ENCODE results near the gene ANXA10.
A peak's percentile ranks its signal among the peaks of the same experiment; 100 is the strongest.

ANXA10 gene

DNA sequence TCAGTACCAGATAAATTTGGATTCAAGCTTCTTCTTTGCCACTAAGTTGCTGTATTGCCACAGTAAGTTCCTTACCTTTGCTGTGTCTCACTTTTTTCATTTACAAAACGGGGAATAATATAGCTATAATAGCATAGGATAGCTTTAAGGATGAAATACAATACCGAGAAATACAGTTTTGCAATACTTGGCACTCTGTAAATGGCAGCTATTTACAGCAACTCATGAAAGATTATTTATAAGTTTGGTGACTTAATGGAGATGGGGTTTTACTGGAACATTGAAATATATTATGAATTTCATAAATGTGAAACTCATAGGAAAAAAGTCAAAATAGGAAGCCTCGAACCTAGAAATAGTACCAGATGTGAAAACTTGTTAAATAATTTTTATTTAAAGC lies 27.6 kb downstream of the ANXA10 start:
- no peak overlapping the region for H3K4me3 ChIP-seq (ENCODE audit: low read depth, low read length)
- POLR2A ChIA-PET = no interaction called here
- DNase-seq (ENCODE audit: low read depth, low spot score) = no peak
- TF ChIP-seq, protein P1, sequence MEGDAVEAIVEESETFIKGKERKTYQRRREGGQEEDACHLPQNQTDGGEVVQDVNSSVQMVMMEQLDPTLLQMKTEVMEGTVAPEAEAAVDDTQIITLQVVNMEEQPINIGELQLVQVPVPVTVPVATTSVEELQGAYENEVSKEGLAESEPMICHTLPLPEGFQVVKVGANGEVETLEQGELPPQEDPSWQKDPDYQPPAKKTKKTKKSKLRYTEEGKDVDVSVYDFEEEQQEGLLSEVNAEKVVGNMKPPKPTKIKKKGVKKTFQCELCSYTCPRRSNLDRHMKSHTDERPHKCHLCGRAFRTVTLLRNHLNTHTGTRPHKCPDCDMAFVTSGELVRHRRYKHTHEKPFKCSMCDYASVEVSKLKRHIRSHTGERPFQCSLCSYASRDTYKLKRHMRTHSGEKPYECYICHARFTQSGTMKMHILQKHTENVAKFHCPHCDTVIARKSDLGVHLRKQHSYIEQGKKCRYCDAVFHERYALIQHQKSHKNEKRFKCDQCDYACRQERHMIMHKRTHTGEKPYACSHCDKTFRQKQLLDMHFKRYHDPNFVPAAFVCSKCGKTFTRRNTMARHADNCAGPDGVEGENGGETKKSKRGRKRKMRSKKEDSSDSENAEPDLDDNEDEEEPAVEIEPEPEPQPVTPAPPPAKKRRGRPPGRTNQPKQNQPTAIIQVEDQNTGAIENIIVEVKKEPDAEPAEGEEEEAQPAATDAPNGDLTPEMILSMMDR (IDR thresholded peaks at IDR 0.05; ENCODE audit: insufficient read depth, low read length, missing control alignments) = no peak
- CTCF ChIA-PET = no interaction called here

DNA sequence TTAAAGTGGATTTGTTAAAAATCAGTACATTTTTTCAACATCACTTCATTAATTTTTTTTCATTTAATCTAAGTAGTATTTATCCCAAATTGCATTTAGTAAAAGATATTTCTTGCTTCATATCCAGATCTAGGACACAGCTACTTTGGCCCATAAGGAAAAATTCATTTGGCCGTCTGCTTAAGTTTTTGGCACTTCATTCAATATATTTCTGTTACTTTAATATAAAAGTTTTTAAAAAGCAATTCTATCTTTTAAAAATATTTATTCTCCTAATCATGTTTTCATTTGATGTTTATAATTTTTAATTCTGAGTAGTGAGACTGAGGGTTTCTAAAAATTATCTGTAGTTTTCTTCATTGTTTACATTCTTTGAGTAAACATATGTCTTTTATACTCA lies 28.5 kb downstream of the ANXA10 start:
- DNase-seq (ENCODE audit: low read depth, low spot score) = no peak
- CTCF ChIA-PET = no interaction called here
- no peak overlapping the region for H3K4me3 ChIP-seq (ENCODE audit: low read depth, low read length)
- TF ChIP-seq, protein P1 (IDR thresholded peaks at IDR 0.05; ENCODE audit: insufficient read depth, low read length, missing control alignments) = no peak
- POLR2A ChIA-PET = no interaction called here

DNA sequence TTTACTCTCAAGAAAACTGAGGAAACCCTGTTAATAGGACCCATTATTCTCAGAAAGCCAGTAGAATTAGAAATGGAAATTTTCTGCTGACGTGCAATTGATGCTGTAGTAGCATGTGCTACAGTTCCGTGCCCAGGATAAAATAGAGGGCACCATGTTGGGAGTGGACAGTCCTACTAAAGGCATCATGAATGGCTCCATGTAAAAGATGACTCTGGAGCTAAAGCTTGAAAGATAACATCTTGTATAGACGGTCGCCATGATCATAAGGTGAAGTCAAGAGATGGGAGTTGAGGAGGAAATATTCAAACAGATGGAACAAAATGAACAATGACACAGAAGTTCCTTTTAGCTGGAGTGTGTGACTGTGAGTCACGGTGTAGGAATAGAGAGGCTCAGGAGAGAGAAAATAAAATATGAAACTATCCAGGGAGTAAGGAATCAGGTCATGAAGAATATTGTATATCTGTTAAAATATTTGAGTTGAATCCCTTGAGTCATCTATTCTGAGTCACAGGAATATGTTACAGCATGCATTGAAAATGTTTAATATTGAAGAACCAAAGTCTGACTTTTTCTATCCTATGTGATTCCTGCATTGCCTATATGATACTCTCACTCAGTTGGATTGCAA lies 31.8 kb downstream of the ANXA10 start:
- ChIA-PET CTCF (interaction anchor here (1.3 to 1.4 kb wide), 2 partner anchors 26 to 30 kb away, joined by 3 to 4 read pairs; no protein-coding TSS in a partner anchor), POLR2A (no interaction called here)
- TF ChIP-seq, protein P1 (IDR thresholded peaks at IDR 0.05; ENCODE audit: insufficient read depth, low read length, missing control alignments) = no peak
- peak; percentile 40 for DNase-seq (ENCODE audit: low read depth, low spot score)
- no peak overlapping the region for H3K4me3 ChIP-seq (ENCODE audit: low read depth, low read length)

DNA sequence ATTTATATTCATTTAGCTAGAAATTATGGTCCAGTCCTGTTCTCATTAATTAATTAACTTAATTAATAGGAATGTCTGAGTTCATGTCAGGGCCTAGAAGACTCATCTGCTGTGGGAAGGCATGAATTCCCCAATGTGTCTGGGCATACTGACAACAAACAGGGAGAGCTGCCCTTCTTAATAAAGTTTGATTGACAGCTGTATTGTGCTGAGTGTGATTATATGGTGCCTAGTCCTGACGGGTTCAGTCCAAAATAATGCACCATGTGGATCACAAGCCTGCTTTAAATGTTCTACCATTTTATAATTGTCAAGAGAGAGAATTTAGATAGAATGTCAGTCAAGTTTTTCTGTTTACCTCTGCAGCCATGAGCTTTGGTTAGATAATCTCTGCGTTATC lies 34.6 kb downstream of the ANXA10 start:
- TF ChIP-seq, protein P1 (IDR thresholded peaks at IDR 0.05; ENCODE audit: insufficient read depth, low read length, missing control alignments) = no peak
- CTCF ChIA-PET = interaction anchor here (2.7 kb wide), 1 partner anchor 27 kb away, joined by 11 read pairs; no protein-coding TSS in a partner anchor
- POLR2A ChIA-PET = no interaction called here
- no peak overlapping the region for H3K4me3 ChIP-seq (ENCODE audit: low read depth, low read length)
- DNase-seq (ENCODE audit: low read depth, low spot score) = no peak

DNA sequence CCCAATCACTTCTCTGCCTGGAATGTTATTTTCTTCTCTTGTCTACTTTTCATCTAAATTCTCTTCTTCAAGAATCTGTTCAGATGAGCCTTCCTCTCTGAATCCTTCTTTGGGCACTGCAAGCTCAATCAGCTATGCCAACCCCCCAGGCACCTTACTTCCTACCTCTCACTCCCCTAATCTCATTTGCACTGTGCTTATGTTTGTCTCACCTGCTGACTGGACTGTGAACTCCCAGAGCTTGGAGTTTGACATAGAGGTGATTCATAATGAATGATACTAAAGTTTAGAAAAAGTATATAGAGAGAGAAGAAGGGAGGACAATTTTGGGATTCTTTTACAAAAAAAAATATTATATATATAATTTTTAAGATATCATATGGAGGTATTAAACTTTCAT lies 36.3 kb downstream of the ANXA10 start:
- POLR2A ChIA-PET = no interaction called here
- CTCF ChIA-PET = interaction anchor here (1.9 kb wide), 1 partner anchor 25 kb away, joined by 12 read pairs; no protein-coding TSS in a partner anchor
- H3K4me3 ChIP-seq (ENCODE audit: low read depth, low read length) = no peak overlapping the region
- DNase-seq (ENCODE audit: low read depth, low spot score) = no peak
- TF ChIP-seq, protein P1 (IDR thresholded peaks at IDR 0.05; ENCODE audit: insufficient read depth, low read length, missing control alignments) = no peak

DNA sequence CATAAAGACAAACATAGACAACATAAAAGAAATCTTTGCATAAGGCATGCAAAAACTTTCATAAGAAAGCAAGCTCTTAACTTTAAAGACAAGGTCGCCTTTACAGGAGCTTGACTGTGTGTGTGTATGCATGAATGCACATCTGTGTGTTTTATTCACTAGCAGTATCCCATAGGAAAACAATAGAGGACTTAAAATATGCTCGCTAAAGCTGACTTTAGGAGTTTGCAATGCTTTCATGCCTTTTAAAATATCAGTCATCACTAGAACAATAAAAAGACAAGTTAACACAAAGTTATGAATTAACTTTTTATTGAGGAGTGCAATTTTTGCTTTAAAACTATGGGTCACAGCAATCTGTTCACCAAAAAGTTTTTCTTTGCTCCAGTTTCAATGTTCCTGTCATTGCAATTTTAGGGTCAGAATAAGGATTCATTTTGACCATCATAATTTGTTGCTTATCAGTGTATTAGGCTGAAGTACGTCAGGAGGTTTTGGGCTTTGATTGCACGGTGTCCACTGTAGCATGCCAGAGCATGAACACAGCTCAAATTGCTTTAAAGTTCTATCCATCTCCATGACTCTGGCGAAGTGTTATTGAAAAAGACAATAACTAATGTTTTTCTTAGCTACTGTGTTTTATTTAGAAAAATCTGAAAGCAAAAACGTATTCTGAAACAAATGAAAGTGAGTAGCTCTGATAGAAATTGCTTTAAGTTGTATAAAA lies 36.9 kb downstream of the ANXA10 start:
- H3K4me3 ChIP-seq (ENCODE audit: low read depth, low read length) = no peak overlapping the region
- TF ChIP-seq, protein P1 (IDR thresholded peaks at IDR 0.05; ENCODE audit: insufficient read depth, low read length, missing control alignments) = no peak
- no peak for DNase-seq (ENCODE audit: low read depth, low spot score)
- POLR2A ChIA-PET = no interaction called here
- CTCF ChIA-PET = interaction anchor here (1.8 to 1.9 kb wide), 2 partner anchors 11 to 25 kb away, joined by 4 to 12 read pairs; no protein-coding TSS in a partner anchor

Measured in AG04449 (cell line).